Tibial artery (tissue), 4 donors: ENCODE data around the gene CALML4.

Experiments used
- DNase-seq, 2 donors: peaks; one replicate each; pipeline ENCODE4 v3.0.0-alpha.2; 2019
- H3K27ac ChIP-seq, 2 donors: fragments of 200-600 bp; sonication (generic) in 1 of 2; 1 replicate in 1 of 2; 2 replicates in 1 of 2; pipeline ENCODE4 v1.5.1; 2018 to 2019; ENCODE audit warnings: mild to moderate bottlenecking in 1 of 2
- H3K27me3 ChIP-seq, 2 donors: fragments of 200-600 bp; sonication (generic) in 1 of 2; one replicate each; pipeline versions ENCODE4 v1.5.1 to v1.6.0; 2016 to 2019
- H3K36me3 ChIP-seq, 3 donors: fragments of 200-600 bp; sonication (generic) in 2 of 3; one replicate each; pipeline ENCODE4 v1.5.1; 2016 to 2019; ENCODE audit warnings: mild to moderate bottlenecking in 2 of 3
- H3K4me1 ChIP-seq, 4 donors: fragments of 200-600 bp; sonication (generic) in 2 of 4; 1 replicate in 3 of 4; 2 replicates in 1 of 4; pipeline ENCODE4 v1.5.1; 2016 to 2019
- H3K4me3 ChIP-seq, 2 donors: fragments of 200-600 bp; sonication (generic) in 1 of 2; 1 replicate in 1 of 2; 2 replicates in 1 of 2; pipeline ENCODE4 v1.5.1; 2018 to 2019; ENCODE audit warnings: mild to moderate bottlenecking in 2 of 2
- H3K9me3 ChIP-seq, 3 donors: fragments of 200-600 bp; sonication (generic) in 1 of 3; one replicate each; pipeline ENCODE4 v1.5.1; 2016 to 2019
- intact Hi-C: fragments of 100-400 bp; cut with DNase I; formaldehyde crosslinking; loops from one replicate; pipeline ENCODE4 v1.15.0; 2023; ENCODE audit warnings: low total_unique reads
- TF ChIP-seq, protein P1 (sequence below), 2 experiments: fragments of 200-600 bp in 1 of 2; fragments of 450-650 bp in 1 of 2; IDR thresholded peaks; one replicate each; pipeline ENCODE4 v1.5.1; 2017 to 2019; ENCODE audit warnings: antibody characterized with exemption in 2 of 2, mild to moderate bottlenecking in 1 of 2, moderate library complexity in 1 of 2

The CALML4 gene

DNA sequence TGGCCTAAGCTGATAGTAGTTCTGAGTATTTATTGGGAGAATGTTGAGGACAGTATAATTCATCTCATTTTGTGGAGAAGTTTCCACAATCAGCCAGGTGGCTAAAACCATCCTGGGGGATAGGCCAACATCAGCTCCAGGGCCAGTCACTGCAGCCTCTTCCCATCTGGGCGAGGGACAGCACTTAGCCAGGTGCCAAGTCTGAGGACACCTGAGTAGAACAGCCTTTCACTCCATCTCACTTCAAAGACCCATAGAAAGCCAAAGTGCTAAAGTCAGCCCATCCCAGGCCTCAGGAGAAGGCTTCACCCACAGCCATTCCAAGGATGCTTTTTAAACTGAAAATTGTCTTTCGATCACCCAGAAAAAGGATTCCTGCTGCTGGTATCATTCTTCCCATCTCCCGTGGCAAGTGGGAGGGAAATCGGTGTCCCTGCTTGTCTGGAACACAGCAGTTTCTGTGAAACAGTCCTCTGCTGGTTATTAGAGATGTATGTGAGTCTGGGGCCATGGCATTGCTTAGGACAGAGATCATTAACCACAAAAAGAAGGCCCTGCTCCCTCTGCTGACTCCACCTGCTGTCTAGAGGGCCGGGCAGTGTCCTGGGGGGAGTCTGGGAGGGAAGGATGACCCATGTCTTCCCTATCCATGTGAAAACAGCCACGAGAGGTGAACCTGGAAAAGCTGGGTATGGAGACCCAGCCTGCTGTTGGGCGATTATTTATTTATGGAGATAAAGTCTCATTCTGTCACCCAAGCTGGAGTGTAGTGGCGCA, 9.6 kb downstream of the CALML4 start:
- Histone ChIP-seq H3K4me3 (no peak overlapping the region), H3K27ac (no peak overlapping the region), H3K36me3 (peaks cover 0 to 21% (median 18%) of the 10 kb centered on the region in 3 donors), H3K9me3 (no peaks in the 10 kb centered on the region), H3K27me3 (no peaks in the 10 kb centered on the region), H3K4me1 (peaks cover 0 to 13% (median 5%) of the 10 kb centered on the region in 4 donors)
- TF ChIP-seq, protein P1, sequence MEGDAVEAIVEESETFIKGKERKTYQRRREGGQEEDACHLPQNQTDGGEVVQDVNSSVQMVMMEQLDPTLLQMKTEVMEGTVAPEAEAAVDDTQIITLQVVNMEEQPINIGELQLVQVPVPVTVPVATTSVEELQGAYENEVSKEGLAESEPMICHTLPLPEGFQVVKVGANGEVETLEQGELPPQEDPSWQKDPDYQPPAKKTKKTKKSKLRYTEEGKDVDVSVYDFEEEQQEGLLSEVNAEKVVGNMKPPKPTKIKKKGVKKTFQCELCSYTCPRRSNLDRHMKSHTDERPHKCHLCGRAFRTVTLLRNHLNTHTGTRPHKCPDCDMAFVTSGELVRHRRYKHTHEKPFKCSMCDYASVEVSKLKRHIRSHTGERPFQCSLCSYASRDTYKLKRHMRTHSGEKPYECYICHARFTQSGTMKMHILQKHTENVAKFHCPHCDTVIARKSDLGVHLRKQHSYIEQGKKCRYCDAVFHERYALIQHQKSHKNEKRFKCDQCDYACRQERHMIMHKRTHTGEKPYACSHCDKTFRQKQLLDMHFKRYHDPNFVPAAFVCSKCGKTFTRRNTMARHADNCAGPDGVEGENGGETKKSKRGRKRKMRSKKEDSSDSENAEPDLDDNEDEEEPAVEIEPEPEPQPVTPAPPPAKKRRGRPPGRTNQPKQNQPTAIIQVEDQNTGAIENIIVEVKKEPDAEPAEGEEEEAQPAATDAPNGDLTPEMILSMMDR (IDR thresholded peaks at IDR 0.05), result no peak
- no peak for DNase-seq
- intact Hi-C loops, result no loop called here

GRCh38 chr15:68192804-68193486, 12.2 kb downstream of the CALML4 start:
- Histone ChIP-seq H3K27me3 (no peaks in the 10 kb centered on the region), H3K9me3 (no peaks in the 10 kb centered on the region), H3K4me1 (peaks cover 0 to 14% (median 9%) of the 10 kb centered on the region in 4 donors), H3K36me3 (peaks cover 0 to 23% (median 21%) of the 10 kb centered on the region in 3 donors), H3K4me3 (no peak overlapping the region), H3K27ac (no peak overlapping the region)
- TF ChIP-seq, protein P1 (IDR thresholded peaks at IDR 0.05), result no peak
- no peak for DNase-seq
- intact Hi-C loops, result no loop called here

- Histone ChIP-seq H3K4me3 (no peak overlapping the region), H3K9me3 (no peaks in the 10 kb centered on the region), H3K36me3 (peaks cover 0 to 23% (median 21%) of the 10 kb centered on the region in 3 donors), H3K27ac (no peak overlapping the region), H3K27me3 (no peaks in the 10 kb centered on the region), H3K4me1 (peaks cover 0 to 22% (median 16%) of the 10 kb centered on the region in 4 donors)
- intact Hi-C loops, result no loop called here
- no peak for DNase-seq
- TF ChIP-seq, protein P1 (IDR thresholded peaks at IDR 0.05), result no peak
Measured at GRCh38 chr15:68192117-68192516, 13.0 kb downstream of the CALML4 start.

- H3K9me3 ChIP-seq, result no peaks in the 10 kb centered on the region
- intact Hi-C loops, result no loop called here
Measured at GRCh38 chr15:68191555-68191954, 13.6 kb downstream of the CALML4 start.

DNA sequence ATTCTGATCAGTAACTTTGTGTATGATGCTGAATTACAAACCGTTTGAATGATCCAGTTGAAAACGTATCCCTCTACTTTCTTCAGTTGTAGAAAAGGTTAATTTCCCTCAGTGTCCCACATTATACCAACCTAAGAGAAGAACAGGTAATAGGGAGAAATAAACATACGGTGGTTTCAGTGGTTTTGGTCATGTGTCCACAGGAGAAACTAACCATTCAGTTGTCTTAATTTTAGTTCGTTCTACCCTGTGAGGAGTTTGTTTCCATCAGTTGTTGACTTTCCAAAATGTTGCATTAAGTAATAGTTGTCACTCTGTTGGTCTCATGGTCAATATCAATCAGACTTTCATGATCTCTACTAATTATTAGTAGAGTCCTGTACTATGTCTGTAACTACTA, 15.1 kb downstream of the CALML4 start:
- no peak overlapping the region for H3K27ac ChIP-seq
- intact Hi-C loops, result no loop called here

More at GRCh38 chr15:68191555-68191954, 13.6 kb downstream of the CALML4 start:
- H3K27me3 ChIP-seq, result no peaks in the 10 kb centered on the region
- no peak overlapping the region for H3K27ac ChIP-seq
- no peak overlapping the region for H3K4me3 ChIP-seq
- peaks cover 0 to 23% (median 21%) of the 10 kb centered on the region in 3 donors for H3K36me3 ChIP-seq
- TF ChIP-seq, protein P1 (IDR thresholded peaks at IDR 0.05), result no peak
- peaks cover 0 to 28% (median 21%) of the 10 kb centered on the region in 4 donors for H3K4me1 ChIP-seq
- no peak for DNase-seq

More for the DNA sequence above, 15.1 kb downstream of the CALML4 start:
- peaks cover 0 to 30% (median 22%) of the 10 kb centered on the region in 4 donors for H3K4me1 ChIP-seq
- H3K27me3 ChIP-seq, result no peaks in the 10 kb centered on the region
- H3K36me3 ChIP-seq, result peaks cover 3 to 27% (median 25%) of the 10 kb centered on the region in 3 donors
- no peak overlapping the region for H3K4me3 ChIP-seq
- TF ChIP-seq, protein P1 (IDR thresholded peaks at IDR 0.05), result no peak
- no peaks in the 10 kb centered on the region for H3K9me3 ChIP-seq
- DNase-seq, result no peak
